WTC11 (cell line): ENCODE data around the gene TSPAN33.

Source experiments
- ATF1 ChIP-seq: sonication (generic); formaldehyde crosslinking; IDR thresholded peaks from 2 replicates; pipeline ENCODE4 v1.8.1; 2023; ENCODE audit warnings: mild to moderate bottlenecking, moderate library complexity, missing genetic modification reagents
- CREB1 ChIP-seq: sonication (generic); formaldehyde crosslinking; IDR thresholded peaks from 2 replicates; pipeline ENCODE4 v1.8.0; 2023; ENCODE audit warnings: mild to moderate bottlenecking, missing genetic modification reagents
- ESRRA ChIP-seq: sonication (generic); formaldehyde crosslinking; IDR thresholded peaks from 2 replicates; pipeline ENCODE4 v1.8.1; 2022; ENCODE audit warnings: mild to moderate bottlenecking, missing genetic modification reagents, borderline replicate concordance
- GABPB1 ChIP-seq: sonication (generic); formaldehyde crosslinking; IDR thresholded peaks from 2 replicates; pipeline ENCODE4 v1.8.1; 2023; ENCODE audit warnings: mild to moderate bottlenecking, missing genetic modification reagents
- KAT7 ChIP-seq: sonication (generic); formaldehyde crosslinking; IDR thresholded peaks from 2 replicates; pipeline ENCODE4 v1.8.1; 2023; ENCODE audit warnings: missing genetic modification reagents, mild to moderate bottlenecking, borderline replicate concordance
- MYBL2 ChIP-seq: sonication (generic); formaldehyde crosslinking; IDR thresholded peaks from 2 replicates; pipeline ENCODE4 v1.8.1; 2023; ENCODE audit warnings: mild to moderate bottlenecking, moderate library complexity, missing genetic modification reagents
- TEAD4 ChIP-seq: sonication (generic); formaldehyde crosslinking; IDR thresholded peaks from 2 replicates; pipeline ENCODE4 v1.8.0; 2022; ENCODE audit warnings: mild to moderate bottlenecking, missing genetic modification reagents
- ZNF138 ChIP-seq: sonication (generic); formaldehyde crosslinking; conservative IDR thresholded peaks from 2 replicates; pipeline ENCODE4 v1.8.1; 2022; ENCODE audit warnings: mild to moderate bottlenecking, moderate library complexity, missing genetic modification reagents
- ZNF396 ChIP-seq: fragments of 250-450 bp; sonication (Bioruptor Pico); IDR thresholded peaks from 2 replicates; pipeline ENCODE4 v1.8.0; 2021; ENCODE audit warnings: mild to moderate bottlenecking, moderate library complexity, borderline replicate concordance
- ZNF512 ChIP-seq: sonication (generic); formaldehyde crosslinking; IDR thresholded peaks from 2 replicates; pipeline ENCODE4 v1.8.1; 2022; ENCODE audit warnings: missing genetic modification reagents, borderline replicate concordance
- TF ChIP-seq, protein P1 (sequence below): fragments of 200-600 bp; IDR thresholded peaks from 2 replicates; pipeline ENCODE4 v1.8.0; 2022; ENCODE audit warnings: antibody characterized with exemption

GRCh38 chr7:129205126-129205818 is 60.8 kb downstream of the TSPAN33 start:
- no peak for TF ChIP-seq ESRRA
- TF ChIP-seq MYBL2 (CRISPR knock-in tag) = no peak
- TF ChIP-seq CREB1 (CRISPR knock-in tag) = no peak
- no peak for TF ChIP-seq ATF1 (CRISPR knock-in tag)
- TF ChIP-seq, protein P1, sequence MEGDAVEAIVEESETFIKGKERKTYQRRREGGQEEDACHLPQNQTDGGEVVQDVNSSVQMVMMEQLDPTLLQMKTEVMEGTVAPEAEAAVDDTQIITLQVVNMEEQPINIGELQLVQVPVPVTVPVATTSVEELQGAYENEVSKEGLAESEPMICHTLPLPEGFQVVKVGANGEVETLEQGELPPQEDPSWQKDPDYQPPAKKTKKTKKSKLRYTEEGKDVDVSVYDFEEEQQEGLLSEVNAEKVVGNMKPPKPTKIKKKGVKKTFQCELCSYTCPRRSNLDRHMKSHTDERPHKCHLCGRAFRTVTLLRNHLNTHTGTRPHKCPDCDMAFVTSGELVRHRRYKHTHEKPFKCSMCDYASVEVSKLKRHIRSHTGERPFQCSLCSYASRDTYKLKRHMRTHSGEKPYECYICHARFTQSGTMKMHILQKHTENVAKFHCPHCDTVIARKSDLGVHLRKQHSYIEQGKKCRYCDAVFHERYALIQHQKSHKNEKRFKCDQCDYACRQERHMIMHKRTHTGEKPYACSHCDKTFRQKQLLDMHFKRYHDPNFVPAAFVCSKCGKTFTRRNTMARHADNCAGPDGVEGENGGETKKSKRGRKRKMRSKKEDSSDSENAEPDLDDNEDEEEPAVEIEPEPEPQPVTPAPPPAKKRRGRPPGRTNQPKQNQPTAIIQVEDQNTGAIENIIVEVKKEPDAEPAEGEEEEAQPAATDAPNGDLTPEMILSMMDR = no peak
- no peak for TF ChIP-seq ZNF512 (CRISPR knock-in tag)
- TF ChIP-seq GABPB1 (CRISPR knock-in tag) = no peak
- no peak for TF ChIP-seq ZNF396
- no peak for TF ChIP-seq KAT7 (CRISPR knock-in tag)
- TF ChIP-seq ZNF138 = no peak
- no peak for TF ChIP-seq TEAD4 (CRISPR knock-in tag)
